COLO829 (cell line): Measurements from ENCODE around the gene SCFD2.

ENCODE experiments used
- DNase-seq: peaks from one replicate; pipeline ENCODE4 v3.0.0; 2012; ENCODE audit warnings: low spot score

SCFD2 gene

DNA sequence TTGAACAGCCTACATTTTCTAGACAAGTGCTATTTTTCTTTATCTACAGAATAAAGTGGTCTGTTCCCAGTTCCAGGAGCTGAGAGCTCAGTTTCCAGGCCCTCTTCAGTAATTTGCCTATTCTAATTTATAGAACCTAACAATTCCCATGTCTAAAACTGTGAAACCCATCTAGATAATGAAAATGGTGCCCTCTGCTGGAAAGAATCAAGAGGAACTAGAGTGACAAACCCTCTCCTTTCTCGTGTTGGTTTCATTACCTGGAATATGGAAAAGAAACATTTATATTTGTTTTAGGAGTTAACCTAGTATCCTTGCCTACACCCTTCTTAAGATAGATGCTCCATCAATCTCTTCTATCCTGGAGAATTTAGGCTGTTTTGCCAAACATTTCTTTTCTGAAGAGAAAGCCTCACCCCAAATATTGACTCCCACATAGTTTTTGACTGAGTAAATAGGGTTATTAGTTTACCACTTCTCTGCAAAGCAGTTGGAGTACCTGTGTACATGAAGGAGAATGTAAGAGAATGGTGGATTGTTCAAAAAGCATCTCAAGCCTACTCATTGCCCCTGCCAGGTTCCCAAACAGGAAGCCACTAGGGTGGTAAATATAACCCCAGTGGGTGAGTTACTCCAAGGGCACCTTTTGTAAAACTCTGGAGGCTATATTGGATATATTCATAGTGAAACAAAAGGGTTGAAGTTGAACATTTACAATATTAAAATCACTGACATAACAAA, 382.1 kb downstream of the SCFD2 start:
- DNase-seq, result peak; percentile 86

DNA sequence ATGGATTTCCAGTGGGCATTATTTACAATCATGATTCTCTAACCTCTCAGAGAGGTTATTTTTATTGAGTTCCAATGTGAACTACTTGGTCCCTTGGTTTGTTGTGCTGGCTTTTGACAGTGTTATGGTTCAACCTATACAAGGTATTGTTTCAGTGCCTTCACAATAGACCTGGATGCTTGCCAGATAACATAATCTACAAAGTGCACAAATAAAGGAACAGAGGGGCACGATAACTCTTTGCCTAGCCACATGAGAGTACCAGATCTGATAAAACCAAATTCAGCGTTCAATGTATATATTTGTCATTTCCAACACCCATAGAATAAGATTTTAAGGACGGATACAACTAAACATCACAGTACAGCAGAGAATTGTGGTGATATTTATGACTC, 382.9 kb downstream of the SCFD2 start:
- no peak for DNase-seq

DNA sequence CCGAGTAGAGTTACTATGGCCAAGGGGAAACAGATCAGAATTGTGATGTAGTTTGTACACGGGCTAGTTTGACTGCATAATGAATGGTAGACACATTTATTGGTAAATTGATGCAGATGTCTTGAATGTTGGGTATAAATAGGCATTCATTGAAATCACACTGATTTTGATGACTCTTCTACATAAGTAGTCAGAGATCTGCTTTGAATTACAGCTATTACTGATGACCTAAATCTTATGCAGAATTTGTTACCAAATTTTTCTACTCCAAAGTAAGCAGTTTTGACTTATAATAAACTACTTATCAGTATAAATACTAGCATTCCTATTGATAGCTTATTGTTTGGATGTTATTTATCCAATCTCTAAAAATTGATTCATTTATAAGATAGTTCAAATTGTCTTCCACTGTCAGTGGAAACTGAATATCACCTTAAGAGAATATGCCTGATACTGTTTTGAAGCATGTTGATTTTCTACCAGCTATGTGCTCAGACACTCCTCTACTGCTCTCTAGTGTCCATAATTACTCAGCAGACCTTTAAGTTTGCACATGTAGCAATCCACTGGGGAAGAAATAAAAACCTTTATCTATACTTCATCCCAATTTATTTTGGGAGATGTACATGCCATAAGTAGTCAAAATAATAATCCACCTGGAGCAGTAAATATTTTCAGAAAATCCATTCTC, 383.5 kb downstream of the SCFD2 start:
- peak; percentile 38 for DNase-seq

DNA sequence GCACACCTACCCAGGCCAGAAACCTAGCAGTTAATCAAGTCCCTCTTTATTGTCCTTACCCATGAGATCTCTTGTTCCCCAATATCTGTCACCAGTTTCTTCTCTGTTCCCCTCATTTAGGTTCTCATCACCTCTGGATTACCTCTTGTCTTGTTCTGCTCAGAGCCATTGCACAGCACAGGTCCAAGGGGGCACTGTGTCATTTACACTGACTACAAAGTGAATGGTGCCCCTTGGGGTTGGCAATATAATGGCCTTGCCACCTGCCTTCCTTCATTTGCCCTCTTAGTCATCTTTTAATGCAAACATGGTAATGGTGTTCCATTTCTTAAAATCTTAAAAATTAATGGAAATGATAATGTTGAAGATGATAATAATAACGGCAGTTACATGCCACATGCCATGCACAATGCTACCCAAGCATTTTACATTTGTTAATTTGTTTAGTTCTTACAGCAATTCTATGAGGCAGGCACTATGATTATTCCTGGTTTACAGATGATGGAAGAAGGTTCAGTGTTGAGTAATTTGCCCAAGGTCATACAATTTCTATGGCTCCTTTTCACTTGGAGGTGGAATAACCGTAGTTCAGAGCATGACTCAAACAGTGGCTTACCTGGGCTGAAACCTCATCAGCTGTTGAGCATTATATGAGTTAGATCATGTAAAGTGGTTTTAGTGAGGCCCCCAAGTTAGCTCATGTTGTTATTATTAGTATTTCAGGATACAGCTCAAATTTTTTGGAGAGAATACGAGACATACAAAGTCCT, 385.9 kb downstream of the SCFD2 start:
- no peak for DNase-seq

DNA sequence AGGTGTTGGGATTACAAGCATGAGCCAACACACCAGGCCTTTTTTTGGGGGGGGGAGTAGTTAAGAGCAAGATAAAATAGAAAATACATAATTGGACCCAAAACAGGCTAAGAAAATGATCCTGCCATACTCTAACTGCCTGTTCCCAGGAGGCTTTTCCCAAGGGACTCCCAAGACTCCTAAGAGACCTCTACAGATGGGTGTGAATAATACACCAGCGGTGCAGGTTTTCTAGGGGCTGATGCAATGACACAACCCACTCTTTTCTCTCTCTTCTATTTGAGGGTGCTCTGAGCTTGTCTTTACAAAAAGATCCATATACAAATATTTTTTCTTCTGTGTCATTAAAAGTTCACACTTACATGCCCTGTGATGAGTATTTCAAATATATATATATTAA, 386.8 kb downstream of the SCFD2 start:
- DNase-seq, result no peak

DNA sequence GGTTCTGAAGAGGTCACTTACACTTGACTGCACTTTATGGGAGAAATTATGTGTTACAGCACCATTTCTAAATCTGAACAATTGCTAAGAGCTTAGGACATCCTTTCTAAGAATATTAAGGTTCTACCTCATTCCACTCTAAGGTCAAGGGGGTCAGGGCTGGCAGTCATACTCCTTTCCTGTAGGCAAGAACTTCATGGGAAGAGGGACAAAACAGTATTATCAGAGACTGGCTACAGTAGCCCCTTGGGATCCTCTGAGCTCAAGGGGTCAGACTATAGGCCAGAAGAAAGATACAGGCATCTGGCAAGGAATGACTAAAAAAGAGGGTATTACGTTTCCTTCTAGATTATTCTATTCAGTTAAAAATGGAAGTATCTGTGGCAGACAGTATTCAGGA, 388.6 kb downstream of the SCFD2 start:
- DNase-seq, result no peak

DNA sequence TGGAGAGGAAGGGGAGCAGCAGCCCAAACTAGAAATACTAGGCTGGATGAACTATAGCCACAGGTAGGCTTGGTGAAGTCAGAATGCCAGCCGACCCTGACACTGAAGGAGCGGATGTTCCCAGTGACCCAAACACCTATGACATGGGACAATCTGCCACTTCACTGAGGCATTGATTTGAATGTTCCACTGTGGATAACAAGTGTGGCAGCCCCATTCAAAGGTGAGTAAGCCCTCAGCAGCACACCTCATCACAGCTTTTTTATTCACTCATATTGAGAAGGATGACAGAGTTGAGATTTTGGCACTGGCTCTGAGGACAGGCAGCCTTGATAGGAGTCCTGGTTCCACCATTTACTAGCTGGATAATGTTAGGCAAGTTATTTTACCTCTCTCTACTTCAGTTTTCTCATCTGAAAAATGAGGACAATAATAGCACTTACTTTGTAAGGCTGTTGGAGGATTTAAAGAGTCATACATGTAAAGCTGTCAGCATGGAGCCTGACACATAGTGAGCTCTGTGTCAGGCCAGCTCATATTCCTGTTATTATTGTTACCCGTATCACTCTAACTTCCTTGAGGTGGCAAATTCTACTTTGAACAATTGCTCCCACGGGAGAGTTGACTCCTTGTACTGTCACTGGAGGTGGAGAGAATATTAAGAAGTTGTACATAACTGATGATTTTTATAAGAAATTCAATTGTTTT, 389.2 kb downstream of the SCFD2 start:
- no peak for DNase-seq

DNA sequence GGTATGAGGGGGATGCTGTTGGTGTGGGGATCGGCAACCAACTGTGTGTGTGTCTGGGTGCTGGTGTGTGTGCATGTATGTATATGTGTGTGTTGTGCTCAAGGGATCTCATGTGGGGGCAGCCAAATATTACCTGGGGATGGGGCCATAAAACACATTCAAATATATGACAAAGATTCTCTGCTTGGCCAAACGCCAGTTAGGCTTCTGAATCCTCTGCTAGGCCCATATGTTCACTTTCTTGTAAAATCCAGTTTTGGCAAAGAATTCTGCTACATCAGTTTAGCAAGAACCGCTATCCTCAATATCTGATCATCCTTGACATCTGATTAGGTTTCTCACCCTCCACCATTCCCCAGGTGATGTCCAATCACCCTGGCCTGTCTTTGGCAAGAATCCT, 397.2 kb downstream of the SCFD2 start:
- DNase-seq, result no peak

DNA sequence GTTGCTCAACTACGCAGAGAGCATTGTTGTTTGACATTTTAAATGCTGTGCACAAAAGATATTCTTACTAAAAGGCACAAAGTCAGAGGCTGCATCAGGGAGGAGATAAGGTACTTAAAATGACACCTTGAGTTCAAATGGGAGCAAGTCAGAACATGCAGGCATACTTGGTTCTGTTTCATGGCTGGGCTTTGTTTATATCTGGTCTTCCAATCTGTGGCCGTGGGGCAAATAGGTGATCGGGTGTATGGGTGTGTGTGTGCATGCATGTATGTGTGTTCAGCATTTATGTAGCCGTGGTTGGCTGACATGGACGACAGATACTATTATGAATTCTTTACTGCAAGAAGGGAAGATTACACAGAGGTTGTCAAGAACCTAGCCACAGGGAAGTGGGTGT, 397.6 kb downstream of the SCFD2 start:
- no peak for DNase-seq

DNA sequence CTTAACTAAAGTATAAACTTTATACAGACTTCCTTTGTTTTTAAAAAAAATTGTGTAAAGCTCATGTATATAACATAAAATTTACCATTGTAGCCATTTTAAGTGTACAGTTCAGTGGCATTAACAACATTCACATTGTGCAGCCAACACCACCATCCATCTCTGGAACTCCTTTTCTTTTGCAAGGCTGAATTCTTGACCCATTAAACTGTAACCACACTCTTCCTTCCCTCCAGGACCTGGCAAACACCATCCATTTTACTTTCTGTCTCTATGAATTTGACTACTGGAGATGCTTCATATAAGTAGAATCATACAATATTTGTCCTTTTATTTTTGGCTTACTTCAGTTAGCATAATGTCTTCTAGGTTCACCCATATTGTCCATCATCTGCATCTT, 399.1 kb downstream of the SCFD2 start:
- no peak for DNase-seq

DNA sequence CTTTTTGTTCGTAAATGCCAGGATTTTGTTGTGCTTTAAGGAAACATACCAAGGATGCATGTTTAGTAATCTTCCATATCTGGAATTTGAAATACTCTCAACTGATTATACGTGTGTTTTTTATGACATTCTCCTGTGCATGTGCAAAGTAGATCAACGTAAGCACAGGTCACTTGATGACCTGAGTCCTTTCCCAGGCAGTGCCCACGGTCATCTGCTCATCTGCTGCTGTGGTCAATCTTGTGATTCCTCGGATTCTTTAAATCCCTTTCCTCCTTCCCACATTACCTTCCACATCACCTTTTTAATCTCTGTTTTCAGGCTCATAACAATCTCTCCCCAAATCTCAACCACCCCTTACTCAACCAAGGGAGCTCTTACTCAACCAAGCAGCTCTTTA, 399.7 kb downstream of the SCFD2 start:
- no peak for DNase-seq

DNA sequence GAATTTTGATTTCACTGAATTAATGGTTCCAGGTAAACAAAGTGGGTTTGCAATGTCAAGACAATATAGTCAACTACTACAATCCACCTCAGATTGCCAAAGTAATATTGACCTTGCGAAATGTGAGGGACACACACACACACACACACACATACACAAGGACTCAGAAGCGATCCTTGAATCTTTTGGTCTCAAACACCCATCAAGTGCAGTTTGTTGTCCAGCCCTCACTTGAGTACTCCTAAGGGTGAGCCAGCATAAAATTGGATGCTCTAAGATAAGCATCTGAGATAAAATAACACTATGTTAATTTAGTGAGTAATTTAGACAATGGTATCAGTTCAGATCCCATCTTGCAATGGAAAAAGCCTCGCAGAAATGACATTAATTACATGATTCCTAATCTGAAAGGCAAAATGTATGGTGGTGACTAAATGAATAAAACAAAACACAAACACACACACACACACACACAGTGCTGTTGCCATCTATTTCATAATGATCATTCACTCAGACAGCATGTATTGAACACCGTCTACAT, 401.2 kb downstream of the SCFD2 start:
- no peak for DNase-seq

DNA sequence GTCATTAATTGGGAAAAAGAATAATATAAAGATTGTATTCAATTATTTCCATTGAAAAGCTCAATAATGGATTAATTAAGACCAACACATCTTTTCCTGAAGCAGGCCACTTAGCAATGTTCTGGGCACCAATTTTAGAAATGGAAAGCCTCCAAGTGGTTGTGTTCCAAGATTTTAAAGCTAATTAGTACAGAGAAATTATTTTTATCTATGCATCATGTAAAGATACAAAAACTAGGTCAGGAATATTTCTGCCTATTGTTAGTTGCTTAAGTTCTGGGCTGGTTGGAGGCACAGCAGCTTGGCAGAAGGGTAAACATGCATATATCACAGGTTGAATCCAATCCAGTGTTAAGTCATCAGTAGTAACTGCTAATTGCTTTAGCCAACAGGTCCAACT, 401.9 kb downstream of the SCFD2 start:
- no peak for DNase-seq

DNA sequence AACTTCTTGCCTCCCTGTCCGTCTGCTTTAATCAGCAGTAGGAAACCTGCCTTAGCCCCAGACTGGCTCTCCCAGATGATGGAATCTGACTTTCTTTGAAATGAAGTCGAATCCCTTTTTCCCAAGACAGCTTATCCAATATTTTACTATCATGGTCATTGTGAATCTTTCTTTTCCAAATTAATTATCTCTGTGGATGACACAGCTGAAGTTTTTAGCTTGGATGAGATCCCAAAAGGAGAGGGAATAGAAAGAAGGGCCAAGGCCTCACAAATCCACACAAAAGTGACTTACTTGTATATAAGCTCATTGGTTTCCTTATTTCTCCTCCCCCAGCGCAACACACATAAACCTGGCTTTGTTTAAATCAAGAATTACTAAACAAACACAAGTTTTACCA, 403.1 kb downstream of the SCFD2 start:
- DNase-seq, result no peak

DNA sequence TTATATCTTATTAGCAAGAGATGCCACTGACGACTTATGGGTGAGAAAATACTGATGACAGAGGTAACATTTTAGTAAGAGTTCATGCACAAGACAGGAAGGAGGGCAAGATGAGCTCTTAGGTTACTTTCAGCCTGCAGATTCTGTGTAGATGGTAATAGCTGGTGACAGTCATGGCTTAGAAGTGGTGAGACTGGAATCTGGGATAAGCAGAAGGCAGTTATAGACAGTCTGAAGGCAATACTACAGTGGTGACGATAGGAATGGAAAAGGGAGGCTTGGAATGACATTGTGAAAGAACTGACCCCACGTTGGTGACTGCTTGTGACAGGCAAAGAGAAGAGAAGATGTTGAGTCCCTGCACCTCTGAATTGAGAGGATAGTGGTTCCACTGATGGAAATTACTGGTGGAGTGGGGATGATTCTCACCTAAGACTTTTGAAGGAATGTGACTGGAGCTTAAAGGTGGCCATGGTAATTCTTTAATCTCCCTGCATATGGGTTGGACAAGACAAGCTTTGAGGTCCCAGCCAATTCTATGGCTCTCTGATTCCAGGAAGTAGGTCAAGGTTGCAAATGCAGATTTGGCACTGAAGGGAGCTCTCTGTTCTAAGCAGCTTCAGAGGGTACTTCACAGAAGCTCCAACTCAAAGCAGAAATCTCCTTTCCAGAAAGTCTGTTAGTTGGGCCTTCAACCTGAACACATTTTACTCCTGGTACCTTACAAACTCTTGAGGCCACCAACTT, 404.0 kb downstream of the SCFD2 start:
- no peak for DNase-seq

DNA sequence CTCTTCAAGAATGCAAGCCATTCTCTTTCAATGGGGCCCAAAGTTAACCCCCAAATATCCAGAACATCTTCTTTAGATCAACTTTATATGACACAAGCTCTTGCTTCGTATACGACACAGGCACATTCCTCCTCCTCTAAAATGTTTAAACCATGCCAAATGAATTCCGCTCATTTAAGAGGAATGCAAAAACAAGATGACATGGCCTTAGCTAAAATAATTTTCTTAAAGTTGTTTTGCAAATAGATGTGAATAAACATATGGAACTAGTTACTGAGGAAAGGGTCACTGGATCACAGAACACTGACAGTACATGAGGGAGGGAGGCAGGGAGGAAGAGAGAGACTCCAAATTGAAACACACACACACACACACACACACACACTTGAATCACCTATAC, 406.3 kb downstream of the SCFD2 start:
- no peak for DNase-seq

DNA sequence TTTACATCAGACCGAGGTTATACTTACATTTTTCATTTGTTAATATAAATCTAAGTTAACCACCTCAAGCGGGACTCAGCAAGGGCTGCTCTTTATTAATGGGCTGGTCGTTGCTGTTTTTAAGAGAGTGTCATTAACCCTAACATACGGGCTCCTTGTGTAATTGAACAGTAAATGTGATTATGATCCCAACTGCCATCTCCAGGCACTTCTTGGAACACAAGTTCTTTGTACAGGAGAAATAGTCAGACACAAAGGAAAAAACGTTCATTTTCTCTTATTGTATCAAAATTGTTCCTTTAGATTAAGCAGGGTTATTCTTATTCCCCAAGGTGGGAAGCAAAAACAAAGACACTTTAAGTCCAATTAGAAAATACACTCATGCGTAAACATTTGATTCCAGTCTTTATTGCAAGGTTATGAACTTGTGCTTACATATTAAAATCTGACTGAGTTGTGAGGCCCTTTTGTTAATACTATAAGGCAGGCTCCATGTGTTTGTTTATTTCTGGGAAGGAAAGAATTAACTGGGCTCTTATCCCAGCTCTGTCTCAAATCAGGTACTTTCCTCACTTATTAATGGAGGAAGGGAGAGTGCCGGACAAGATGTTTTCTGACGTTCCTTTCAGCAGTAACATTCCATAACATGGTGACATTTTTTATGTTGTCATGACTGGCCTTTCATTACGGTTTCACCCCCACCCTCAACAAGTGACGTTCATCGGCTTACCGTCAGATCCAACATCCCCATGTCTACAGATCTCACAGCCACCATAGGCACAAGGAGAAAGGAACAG, 407.8 kb downstream of the SCFD2 start:
- no peak for DNase-seq

DNA sequence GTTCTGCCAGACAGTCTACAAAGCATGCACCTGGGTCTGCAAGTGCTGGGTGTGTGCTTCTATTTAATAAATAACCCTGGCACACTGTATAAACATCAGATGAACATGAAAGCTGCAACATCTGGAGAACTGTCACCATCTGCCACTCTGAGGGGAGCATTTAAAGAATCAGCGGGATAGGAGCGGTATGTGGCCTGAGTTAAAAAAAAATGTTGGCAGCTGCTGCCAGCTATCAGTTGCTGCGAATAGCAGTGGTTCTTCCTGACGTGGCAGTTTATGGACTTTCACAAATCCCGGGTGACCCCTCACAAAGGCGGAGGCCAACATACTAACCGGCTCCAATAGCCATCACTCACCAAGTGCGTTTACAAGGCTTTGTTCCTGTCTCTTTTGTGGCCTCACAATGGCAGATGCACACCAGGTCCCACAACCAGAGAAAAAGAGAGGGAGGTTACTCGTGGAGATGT, 408.6 kb downstream of the SCFD2 start:
- no peak for DNase-seq

DNA sequence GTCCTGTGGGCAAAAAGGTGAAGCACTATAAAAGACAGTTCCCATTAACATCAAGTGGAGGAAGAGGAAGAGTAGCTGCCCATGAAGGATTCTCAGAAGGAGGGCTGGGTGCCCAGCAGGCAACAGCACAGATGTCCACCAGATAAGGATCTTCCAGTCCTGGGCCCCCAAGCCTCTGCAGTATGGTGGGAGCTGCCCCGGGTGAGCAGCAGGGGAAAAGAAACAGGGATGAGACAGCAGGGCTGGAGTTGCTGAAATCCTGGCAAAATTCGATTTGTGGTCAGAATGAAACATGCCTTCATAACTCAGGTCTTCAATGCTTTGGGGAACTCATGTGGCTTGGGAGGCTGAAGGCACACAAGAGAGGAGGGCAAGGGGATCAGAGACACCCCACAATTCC, 409.2 kb downstream of the SCFD2 start:
- no peak for DNase-seq

DNA sequence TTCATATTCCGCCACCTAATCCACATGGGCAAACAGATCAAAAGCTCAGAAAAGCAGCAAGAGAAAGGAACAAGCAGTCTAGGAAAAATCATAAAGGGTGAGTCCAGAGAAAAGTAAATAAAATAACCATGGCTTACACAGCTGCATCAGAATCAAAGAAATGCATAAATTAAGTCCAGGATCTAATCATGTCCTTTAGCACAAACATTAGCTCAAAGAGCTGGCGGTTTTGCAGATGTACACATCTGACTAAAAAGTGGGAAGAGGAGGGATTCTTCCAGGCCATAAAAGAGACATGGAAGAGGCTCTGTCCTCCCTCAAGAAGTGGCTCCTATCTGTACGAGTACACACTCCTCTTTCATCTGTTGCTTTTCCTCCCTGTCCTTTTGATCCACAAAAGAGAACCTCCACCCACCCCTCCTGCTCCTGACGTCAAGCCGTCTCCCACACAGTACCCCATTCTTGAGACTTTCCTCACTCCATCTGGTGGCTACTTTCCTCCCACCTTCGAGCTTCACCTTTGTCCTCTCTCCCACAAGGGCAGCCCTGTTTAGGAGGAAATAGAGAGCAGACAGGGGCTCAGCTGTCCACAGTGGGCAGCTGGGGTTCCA, 411.2 kb downstream of the SCFD2 start:
- DNase-seq, result no peak
